ENCODE measurements around the gene KIF25. TPM values are rescaled to one million over a fixed set of nuclear protein-coding genes. Genes with fewer than 3 reads are reported as not detected.

The KIF25 gene
- total RNA-seq, 1 donor from 2014 or later = not detected

- Histone ChIP-seq H3K4me3 (no peak overlapping the region), H3K27ac (no peak overlapping the region), H3K9me3 (no peaks in the 10 kb centered on the region), H3K4me1 (no peaks in the 10 kb centered on the region), H3K27me3 (no peaks in the 10 kb centered on the region), H3K36me3 (peaks cover 0 to 27% of the 10 kb centered on the region in 2 donors)
- no peak for TF ChIP-seq POLR2AphosphoS5 (IDR thresholded peaks at IDR 0.05; ENCODE audit: insufficient read depth in 1 of 2, low read depth in 1 of 2)
- TF ChIP-seq POLR2A (IDR thresholded peaks at IDR 0.05) = no peak
- TF ChIP-seq CTCF (IDR thresholded peaks at IDR 0.05) = no peak
- intact Hi-C loops (cut with DNase I) = no loop called here
- no peak for DNase-seq (ENCODE audit: extremely low spot score in 2 of 2)
Measured at GRCh38 chr6:167965592-167966539, 31.6 kb upstream of the KIF25 start.

- Histone ChIP-seq H3K4me1 (no peaks in the 10 kb centered on the region), H3K27ac (no peak overlapping the region), H3K27me3 (no peaks in the 10 kb centered on the region), H3K36me3 (peaks cover 0 to 28% of the 10 kb centered on the region in 2 donors), H3K4me3 (no peak overlapping the region), H3K9me3 (no peaks in the 10 kb centered on the region)
- no peak for TF ChIP-seq POLR2A (IDR thresholded peaks at IDR 0.05)
- TF ChIP-seq CTCF (IDR thresholded peaks at IDR 0.05) = no peak
- no peak for TF ChIP-seq POLR2AphosphoS5 (IDR thresholded peaks at IDR 0.05; ENCODE audit: insufficient read depth in 1 of 2, low read depth in 1 of 2)
- intact Hi-C loops (cut with DNase I) = no loop called here
- DNase-seq (ENCODE audit: extremely low spot score in 2 of 2) = no peak
Measured at GRCh38 chr6:167966540-167966905, 30.9 kb upstream of the KIF25 start.

GRCh38 chr6:167968091-167968490 lies 29.4 kb upstream of the KIF25 start:
- TF ChIP-seq POLR2A (IDR thresholded peaks at IDR 0.05) (no peak), CTCF (IDR thresholded peaks at IDR 0.05) (no peak), POLR2AphosphoS5 (IDR thresholded peaks at IDR 0.05; ENCODE audit: insufficient read depth in 1 of 2, low read depth in 1 of 2) (no peak)
- H3K27ac ChIP-seq = no peak overlapping the region
- no peaks in the 10 kb centered on the region for H3K27me3 ChIP-seq
- peaks cover 0 to 29% of the 10 kb centered on the region in 2 donors for H3K36me3 ChIP-seq
- no peaks in the 10 kb centered on the region for H3K4me1 ChIP-seq
- no peaks in the 10 kb centered on the region for H3K9me3 ChIP-seq
- H3K4me3 ChIP-seq = no peak overlapping the region
- intact Hi-C loops (cut with DNase I) = no loop called here
- DNase-seq (ENCODE audit: extremely low spot score in 2 of 2) = no peak

- H3K27me3 ChIP-seq = no peaks in the 10 kb centered on the region
- peaks cover 0 to 29% of the 10 kb centered on the region in 2 donors for H3K36me3 ChIP-seq
- peaks cover 5% of the 10 kb centered on the region for H3K4me1 ChIP-seq
- no peaks in the 10 kb centered on the region for H3K9me3 ChIP-seq
- intact Hi-C loops (cut with DNase I) = no loop called here
- no peak for TF ChIP-seq POLR2A (IDR thresholded peaks at IDR 0.05)
- no peak for TF ChIP-seq CTCF (IDR thresholded peaks at IDR 0.05)
- TF ChIP-seq POLR2AphosphoS5 (IDR thresholded peaks at IDR 0.05; ENCODE audit: insufficient read depth in 1 of 2, low read depth in 1 of 2) = no peak
- H3K4me3 ChIP-seq = no peak overlapping the region
- no peak for DNase-seq (ENCODE audit: extremely low spot score in 2 of 2)
- H3K27ac ChIP-seq = no peak overlapping the region
Measured at GRCh38 chr6:167970230-167970629, 27.2 kb upstream of the KIF25 start.

- Histone ChIP-seq H3K27ac (no peak overlapping the region), H3K36me3 (peaks cover 0 to 17% of the 10 kb centered on the region in 2 donors), H3K9me3 (no peaks in the 10 kb centered on the region), H3K4me1 (peaks cover 6% of the 10 kb centered on the region), H3K27me3 (no peaks in the 10 kb centered on the region), H3K4me3 (no peak overlapping the region)
- TF ChIP-seq CTCF (IDR thresholded peaks at IDR 0.05) (no peak), POLR2AphosphoS5 (IDR thresholded peaks at IDR 0.05; ENCODE audit: insufficient read depth in 1 of 2, low read depth in 1 of 2) (no peak), POLR2A (IDR thresholded peaks at IDR 0.05) (no peak)
- no peak for DNase-seq (ENCODE audit: extremely low spot score in 2 of 2)
- intact Hi-C loops (cut with DNase I) = no loop called here
Measured at GRCh38 chr6:167972193-167972592, 25.3 kb upstream of the KIF25 start.

All from vagina (tissue), 2 donors.